Pancreas (tissue), 10 donors: ENCODE data around the gene UHRF1. TPM values are rescaled to one million over a fixed set of nuclear protein-coding genes. Genes with fewer than 3 reads are reported as not detected.

ENCODE experiments used
- ATAC-seq, 4 donors: fragments of 200-7000 bp; cut with Tn5 transposase; one replicate each; pipeline versions ENCODE4 v1.8.0 to v1.9.1; 2020; ENCODE audit warnings: mild to moderate bottlenecking in 4 of 4, moderate library complexity in 4 of 4
- DNase-seq, 6 donors: peaks; one replicate each; pipeline ENCODE4 v3.0.0-alpha.2; 2020
- FAIRE-seq: peaks from 2 replicates; lab custom pipeline; 2012; peaks lifted over from hg19 to GRCh38; lab: Jason Lieb, UNC
- H3K27ac ChIP-seq, 4 donors: fragments of 200-600 bp; sonication (generic); 1 replicate in 3 of 4; 2 replicates in 1 of 4; pipeline versions ENCODE4 v1.5.0 to v1.8.0; 2020
- H3K27me3 ChIP-seq, 4 donors: fragments of 200-600 bp; one replicate each; pipeline ENCODE4 v1.8.0; 2021
- H3K36me3 ChIP-seq, 3 donors: fragments of 200-600 bp; sonication (generic) in 1 of 3; one replicate each; pipeline versions ENCODE4 v1.5.0 to v1.8.0; 2020 to 2021
- H3K4me1 ChIP-seq, 3 donors: fragments of 200-600 bp; one replicate each; pipeline ENCODE4 v1.8.0; 2021
- H3K4me3 ChIP-seq, 4 donors: fragments of 200-600 bp; sonication (generic) in 2 of 4; one replicate each; pipeline versions ENCODE4 v1.5.0 to v1.8.0; 2020 to 2021
- H3K9me3 ChIP-seq, 4 donors: fragments of 200-600 bp; one replicate each; pipeline ENCODE4 v1.8.0; 2021
- CTCF ChIP-seq, 4 donors: fragments of 200-600 bp; sonication (generic) in 3 of 4; IDR thresholded peaks; one replicate each; pipeline versions ENCODE4 v1.5.0 to v1.8.0; 2021; ENCODE audit warnings: antibody characterized with exemption in 4 of 4
- WGBS, 2 donors: extraction: QIAGEN DNeasy Blood & Tissue Kit; methylation state at CpG; one replicate each; pipeline ENCODE4 v1.1.7; 2013; 5-methylcytosine and 5-hydroxymethylcytosine counted together
- intact Hi-C, 3 donors: fragments of 100-400 bp; cut with DNase I; formaldehyde crosslinking; loops; one replicate each; pipeline versions ENCODE4 v1.11.1 to v1.14.2; 2022
- polyA plus RNA-seq, 2 donors: library from polyadenylated mRNA; stranded (reverse); fragments of 200-250 nt; gene quantifications; one replicate each; pipeline ENCODE4 v1.2.3, GENCODE V29; 2013
- total RNA-seq, 6 donors: library from RNA; stranded (reverse); fragmentation: NEBNext Ultra II Directional in 4 of 6; extraction: Animal tissue kit (Norgen Biotek cat#: 25700) in 4 of 6; gene quantifications; one replicate each; pipeline versions ENCODE4 v1.2.1 to v1.2.4, GENCODE V29; 2021 to 2023
- donor health status: healthy with polysubstance abuse.
- donor health status: DM: no; HTN: no; CAD: no; lungs with moderate emphysema.
- donor health status: DM: no; HTN: no; CAD: no.
- donor health status: control.
- donor health status: control.
- donor health status: Bipolar disorder and iron deficiency.
- donor health status: DM: yes; HTN: yes; CAD: no.
- donor health status: DM: no; HTN: no; CAD: no.
- donor health status: DM: no; HTN: no; CAD: no.
- donor health status: DM: yes; HTN: yes; CAD: no.

UHRF1 gene
- total and polyA plus RNA-seq, 8 donors = 0.28 to 1.7 (median 0.84) TPM

DNA sequence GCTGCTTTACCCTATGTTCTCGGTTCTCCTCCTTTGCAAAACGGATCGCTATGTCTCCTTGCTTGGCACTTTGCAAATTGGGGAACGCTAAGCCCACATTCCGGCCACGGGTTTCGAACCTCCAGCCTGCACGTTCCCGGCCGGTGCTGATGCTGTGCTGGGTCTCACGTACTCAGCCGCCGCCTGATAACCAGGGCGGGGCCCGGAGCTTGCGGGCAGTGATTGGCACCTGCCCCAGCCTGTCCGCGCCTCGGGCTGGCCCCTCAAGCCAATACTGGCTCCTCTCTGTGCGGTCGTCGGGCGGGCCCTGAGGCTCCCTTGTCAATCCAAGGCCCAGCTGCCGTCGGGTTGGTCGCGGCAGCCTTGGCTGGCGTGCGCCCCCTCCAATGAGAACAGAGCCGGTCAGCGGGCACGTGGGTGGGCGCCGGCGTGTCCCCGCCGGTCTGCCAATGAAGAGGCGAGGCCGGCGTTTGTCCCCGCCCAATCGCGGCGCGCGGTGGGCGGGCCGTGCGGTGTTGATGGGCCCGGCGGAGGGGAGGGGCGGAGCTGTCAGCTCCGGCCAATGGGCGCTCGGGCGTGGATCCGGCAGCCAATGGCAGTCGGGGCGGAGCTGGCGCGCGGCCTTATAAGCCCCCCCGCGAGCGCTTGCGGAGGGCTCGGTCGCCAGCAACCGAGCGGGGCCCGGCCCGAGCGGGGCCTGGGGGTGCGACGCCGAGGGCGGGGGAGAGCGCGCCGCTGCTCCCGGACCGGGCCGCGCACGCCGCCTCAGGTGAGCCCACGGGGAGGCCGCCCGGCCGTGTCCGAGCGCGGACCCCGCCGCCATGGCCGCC lies 59.4 kb downstream of the UHRF1 start, which contains the start of gene KDM4B:
Gene KDM4B, plus strand, starts transcription at position 652 of the 830 bp plus-strand sequence. CDS start 63,778 bp downstream, outside the sequence.
- DNase-seq = peak; percentile 99 to 100 (median 100)
- peak; percentile 91 for FAIRE-seq
- Histone ChIP-seq H3K4me3 (peak within 1 kb of the TSS; percentile 33 to 65 (median 55)), H3K27ac (peak within 1 kb of the TSS in 3 of 4 donors; percentile 1 to 76 (median 63)), H3K9me3 (no peaks in the 10 kb centered on the region), H3K27me3 (no peaks in the 10 kb centered on the region), H3K36me3 (no peaks in the 10 kb centered on the region), H3K4me1 (peaks cover 0 to 23% (median 3%) of the 10 kb centered on the region in 3 donors)
- ATAC-seq = peak; percentile 91 to 96 (median 93)
- 0 to 2% methylated on average over 49 to 96 of the region's 96 CpGs for WGBS, 2 donors
- intact Hi-C loops = no loop called here
- TF ChIP-seq CTCF (IDR thresholded peaks at IDR 0.05) = no peak

- no peak for TF ChIP-seq CTCF (IDR thresholded peaks at IDR 0.05)
- H3K27me3 ChIP-seq = no peaks in the 10 kb centered on the region
- WGBS, 2 donors = 0 to 1% methylated on average over 27 to 54 of the region's 54 CpGs
- no peak for ATAC-seq
- H3K36me3 ChIP-seq = no peaks in the 10 kb centered on the region
- peak overlapping the region in 2 of 4 donors; percentile 34 to 39 for H3K27ac ChIP-seq
- FAIRE-seq = no peak
- peak overlapping the region; percentile 33 to 65 (median 55) for H3K4me3 ChIP-seq
- no peaks in the 10 kb centered on the region for H3K9me3 ChIP-seq
- intact Hi-C loops = no loop called here
- peaks cover 0 to 23% (median 3%) of the 10 kb centered on the region in 3 donors for H3K4me1 ChIP-seq
- DNase-seq = no peak
Observed at GRCh38 chr19:4969292-4969771, 60.0 kb downstream of the UHRF1 start.

DNA sequence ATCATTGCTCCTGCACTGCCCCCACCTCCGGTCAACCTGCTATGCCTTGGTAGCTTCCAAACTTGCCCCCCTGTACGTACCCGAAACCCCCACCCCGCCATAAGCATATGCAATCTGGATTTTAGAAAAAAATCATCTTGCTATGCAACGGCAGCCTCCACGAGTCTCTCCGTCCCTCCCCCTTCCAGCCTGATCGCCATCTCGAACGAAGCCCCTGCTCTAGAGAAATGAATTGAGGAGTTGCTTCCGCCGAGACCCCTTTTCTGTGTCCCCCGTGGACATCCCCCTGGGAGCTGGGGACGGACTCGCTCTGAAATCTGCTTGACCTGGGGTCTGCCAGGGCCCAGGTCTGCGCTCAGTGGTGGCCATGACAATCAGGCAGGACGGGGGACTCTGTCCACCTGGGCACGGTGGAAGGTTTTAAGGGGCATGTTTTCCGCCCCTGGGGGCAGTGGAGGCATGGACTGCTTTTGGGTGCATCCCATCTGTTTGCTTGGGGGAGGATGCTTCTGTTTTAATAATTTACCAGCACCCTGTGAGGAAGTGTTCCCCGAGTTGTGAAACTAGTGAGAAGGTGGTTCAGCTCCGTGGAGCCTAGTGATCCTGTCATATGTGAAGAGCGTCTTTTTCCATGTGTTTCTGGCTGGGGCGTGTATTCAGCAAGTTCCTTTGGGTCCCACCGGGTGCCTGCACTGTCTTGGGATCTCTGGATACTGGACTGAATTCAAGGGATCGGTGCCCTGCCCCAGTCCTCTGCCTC lies 60.7 kb downstream of the UHRF1 start:
- Histone ChIP-seq H3K4me1 (peaks cover 0 to 23% (median 3%) of the 10 kb centered on the region in 3 donors), H3K27me3 (no peaks in the 10 kb centered on the region), H3K36me3 (no peaks in the 10 kb centered on the region), H3K4me3 (peak overlapping the region; percentile 33 to 65 (median 55)), H3K9me3 (no peaks in the 10 kb centered on the region), H3K27ac (peak overlapping the region in 3 of 4 donors; percentile 1 to 63 (median 34))
- DNase-seq (peak in 1 of 6 donors; percentile 64), ATAC-seq (no peak), FAIRE-seq (no peak)
- intact Hi-C loops = no loop called here
- WGBS, 2 donors = 2% methylated on average over 25 of the region's 25 CpGs
- TF ChIP-seq CTCF (IDR thresholded peaks at IDR 0.05) = no peak

DNA sequence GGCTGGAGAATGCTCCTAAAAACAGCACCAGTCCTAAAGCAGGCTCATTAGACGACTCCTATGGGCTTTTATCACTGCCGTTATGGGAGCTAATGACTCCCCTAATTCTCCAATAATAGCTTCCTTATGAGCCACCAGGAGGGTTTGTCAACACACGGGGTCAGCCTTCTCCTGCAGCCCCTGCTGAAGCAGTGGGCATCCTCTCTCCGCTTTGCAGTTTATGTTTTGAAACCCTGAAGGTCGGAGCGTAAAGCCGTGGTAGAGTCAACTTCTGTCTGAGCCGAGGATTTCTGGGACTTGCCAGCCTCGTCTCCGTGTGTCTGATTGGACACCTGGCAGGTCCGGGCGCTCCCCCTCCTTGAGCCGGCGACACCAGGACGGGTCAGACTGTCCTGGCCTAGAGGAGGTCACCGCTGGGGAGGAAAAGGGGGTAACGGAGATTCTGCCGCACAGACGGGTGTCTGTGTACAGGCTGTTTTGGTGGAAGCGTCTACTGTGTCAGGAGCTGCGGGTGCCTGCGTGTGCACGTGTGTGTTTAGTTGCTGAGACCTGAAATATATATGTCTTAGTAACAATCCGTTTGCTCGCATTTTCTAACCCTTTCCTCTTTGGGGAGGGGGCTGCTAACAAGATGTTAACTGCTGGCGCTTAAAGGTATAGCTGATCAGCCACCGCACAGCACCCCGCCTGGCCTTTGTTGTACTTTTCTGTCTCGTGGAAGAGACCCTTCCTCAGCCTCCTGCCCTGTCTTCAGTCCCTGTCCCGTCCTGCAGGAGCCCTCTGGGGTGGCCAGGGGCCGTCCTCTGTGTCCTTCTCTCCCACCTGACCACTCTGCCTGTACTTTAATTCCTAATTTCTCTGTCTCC lies 61.5 kb downstream of the UHRF1 start:
- H3K9me3 ChIP-seq = no peaks in the 10 kb centered on the region
- peaks cover 0 to 23% (median 3%) of the 10 kb centered on the region in 3 donors for H3K4me1 ChIP-seq
- H3K36me3 ChIP-seq = no peaks in the 10 kb centered on the region
- ATAC-seq = peak; percentile 2 to 14 (median 6)
- peak in 3 of 6 donors; percentile 40 to 67 (median 41) for DNase-seq
- H3K27ac ChIP-seq = peak overlapping the region in 3 of 4 donors; percentile 28 to 63 (median 34)
- no peak for FAIRE-seq
- no peak for TF ChIP-seq CTCF (IDR thresholded peaks at IDR 0.05)
- peak overlapping the region; percentile 33 to 65 (median 55) for H3K4me3 ChIP-seq
- WGBS, 2 donors = 7 to 10% methylated on average over 31 of the region's 31 CpGs
- intact Hi-C loops = no loop called here
- H3K27me3 ChIP-seq = no peaks in the 10 kb centered on the region
